IMR-90 (cell line): ENCODE measurements around the gene AUTS2.

Experiments used
- CTCF ChIP-seq: conservative IDR thresholded peaks from 2 replicates; pipeline ENCODE4 v1.5.1; 2012; ENCODE audit warnings: mild to moderate bottlenecking, low read depth, low read length, improper control_type of control experiment
- POLR2A ChIP-seq: IDR thresholded peaks from 2 replicates; pipeline ENCODE4 v1.6.1; 2012; ENCODE audit warnings: mild to moderate bottlenecking, low read depth, low read length
- RCOR1 ChIP-seq: IDR thresholded peaks from 2 replicates; pipeline ENCODE4 v1.6.1; 2012; ENCODE audit warnings: mild to moderate bottlenecking, low read length, improper control_type of control experiment; ENCODE audit not compliant: insufficient replicate concordance

DNA sequence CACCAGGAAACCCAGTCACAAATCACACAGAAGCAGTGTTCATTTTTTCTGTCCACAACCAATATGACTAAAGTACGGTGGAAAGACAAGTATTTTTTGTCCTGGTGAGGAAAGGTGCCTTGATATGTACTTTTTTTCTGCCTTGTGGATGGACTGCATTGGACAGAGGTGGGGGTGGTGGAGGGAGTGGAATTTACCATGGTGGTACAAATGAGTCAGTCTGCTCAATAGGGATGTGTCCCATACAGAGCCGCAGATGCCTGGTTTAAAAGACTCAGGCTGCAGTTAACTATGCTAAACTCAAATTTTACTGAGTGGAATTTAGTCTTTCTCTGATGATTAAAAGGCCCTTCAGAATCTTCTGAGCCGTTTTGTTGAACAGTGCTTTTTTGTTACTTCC, 859.2 kb downstream of the AUTS2 start:
- TF ChIP-seq POLR2A (no peak), CTCF (no peak), RCOR1 (no peak)
